HG02943 (cell line): ENCODE measurements around the gene BZW2.
A peak's percentile ranks its signal among the peaks of the same experiment; 100 is the strongest.

Experiments used
- ATAC-seq: cut with Tn5 transposase; IDR thresholded peaks from one replicate; pipeline ENCODE4 v1.9.1; 2021; ENCODE audit warnings: mild to moderate bottlenecking, low read depth, moderate library complexity; ENCODE audit not compliant: unreplicated experiment

BZW2 gene

GRCh38 chr7:16645593-16646471 is at the start of gene BZW2, which contains the start of gene ANKMY2:
TSS of gene BZW2 (plus strand) at chr7:16646181. CDS start at chr7:16665444, 19,263 bp downstream.
TSS of gene ANKMY2 (minus strand) at chr7:16645754. CDS start at chr7:16645573, 181 bp downstream.
- ATAC-seq: peak; percentile 96

- no peak for ATAC-seq
Observed at GRCh38 chr7:16598015-16598414, 48.0 kb upstream of the BZW2 start.

- no peak for ATAC-seq
Observed at GRCh38 chr7:16599860-16600259, 46.1 kb upstream of the BZW2 start.

- ATAC-seq: no peak
Observed at GRCh38 chr7:16603633-16604032, 42.3 kb upstream of the BZW2 start.

- no peak for ATAC-seq
Observed at GRCh38 chr7:16604054-16604453, 41.9 kb upstream of the BZW2 start.

- no peak for ATAC-seq
Observed at GRCh38 chr7:16606704-16607103, 39.3 kb upstream of the BZW2 start.

GRCh38 chr7:16609842-16610450 is 36.0 kb upstream of the BZW2 start:
- ATAC-seq: peak; percentile 85

- ATAC-seq: no peak
Observed at GRCh38 chr7:16611711-16612110, 34.3 kb upstream of the BZW2 start.

- ATAC-seq: no peak
Observed at GRCh38 chr7:16615228-16615627, 30.8 kb upstream of the BZW2 start.

GRCh38 chr7:16616122-16616521 is 29.9 kb upstream of the BZW2 start:
- no peak for ATAC-seq

- no peak for ATAC-seq
Observed at GRCh38 chr7:16616542-16616941, 29.4 kb upstream of the BZW2 start.

- no peak for ATAC-seq
Observed at GRCh38 chr7:16619979-16620408, 26.0 kb upstream of the BZW2 start.

GRCh38 chr7:16626388-16626787 is 19.6 kb upstream of the BZW2 start:
- ATAC-seq: no peak

GRCh38 chr7:16627236-16627635 is 18.7 kb upstream of the BZW2 start:
- no peak for ATAC-seq

- no peak for ATAC-seq
Observed at GRCh38 chr7:16630654-16631053, 15.3 kb upstream of the BZW2 start.

- no peak for ATAC-seq
Observed at GRCh38 chr7:16634271-16634738, 11.7 kb upstream of the BZW2 start.

GRCh38 chr7:16636555-16637101 is 9.4 kb upstream of the BZW2 start:
- no peak for ATAC-seq

GRCh38 chr7:16637379-16637778 is 8.6 kb upstream of the BZW2 start:
- ATAC-seq: no peak

- ATAC-seq: no peak
Observed at GRCh38 chr7:16638282-16639280, 7.4 kb upstream of the BZW2 start.

GRCh38 chr7:16644157-16644556 is 1.8 kb upstream of the BZW2 start:
- no peak for ATAC-seq
